Spleen (tissue), 7 donors: ENCODE measurements around the gene SIRPA.

ENCODE experiments used
- CTCF ChIP-seq, 11 experiments: fragments of 200-600 bp in 7 of 11; fragments of 450-650 bp in 4 of 11; sonication (generic) in 4 of 11; IDR thresholded peaks in 8 of 11; conservative IDR thresholded peaks in 3 of 11; 1 replicate in 7 of 11; 2 replicates in 4 of 11; pipeline versions ENCODE4 v1.4.0 to v1.8.0; 2016 to 2021; ENCODE audit warnings: antibody characterized with exemption in 11 of 11, inconsistent platforms in 4 of 11, mild to moderate bottlenecking in 1 of 11
- POLR2A ChIP-seq, 3 donors: fragments of 450-650 bp; IDR thresholded peaks; one replicate each; pipeline ENCODE4 v1.5.1; 2017; ENCODE audit warnings: antibody characterized with exemption in 3 of 3, mild to moderate bottlenecking in 1 of 3
- donor health status: DM: no; HTN: no; CAD: no; lungs with moderate emphysema.
- donor health status: DM: no; HTN: no; CAD: no.
- donor health status: DM: no; HTN: no; CAD: no.

GRCh38 chr20:1951436-1952115 is 56.4 kb downstream of the SIRPA start:
- no peak for TF ChIP-seq CTCF (IDR thresholded peaks at IDR 0.05 in 8 of 11, conservative IDR thresholded peaks at IDR 0.05 in 3 of 11)
- no peak for TF ChIP-seq POLR2A (IDR thresholded peaks at IDR 0.05)
